MM.1S (cell line): ENCODE results near the gene TGFB1.

Experiments used
- DNase-seq: peaks from one replicate; pipeline ENCODE4 v3.0.0-alpha.2; 2015
- H2AFZ ChIP-seq: fragments of 300-600 bp; sonication (generic); 2 replicates; pipeline ENCODE4 v1.6.0; 2016; ENCODE audit warnings: antibody characterized with exemption, low read length
- H3F3A ChIP-seq: fragments of 300-600 bp; sonication (generic); 2 replicates; pipeline ENCODE4 v1.6.1; 2016; ENCODE audit warnings: mild to moderate bottlenecking, antibody characterized with exemption, low read length, moderate library complexity, mixed read lengths; ENCODE audit not compliant: insufficient read depth
- H3K27ac ChIP-seq: fragments of 300-600 bp; sonication (generic); 2 replicates; pipeline ENCODE4 v1.5.1; 2016; ENCODE audit warnings: mild to moderate bottlenecking, low read length
- H3K27me3 ChIP-seq: fragments of 300-600 bp; sonication (generic); replicated peaks from 2 replicates; pipeline ENCODE4 v1.6.0; 2016; ENCODE audit warnings: low read length; ENCODE audit not compliant: insufficient read depth
- H3K36me3 ChIP-seq: fragments of 300-600 bp; sonication (generic); replicated peaks from 2 replicates; pipeline ENCODE4 v1.6.1; 2016; ENCODE audit warnings: mild to moderate bottlenecking, low read length, mixed read lengths; ENCODE audit not compliant: insufficient read depth
- H3K4me1 ChIP-seq: fragments of 300-600 bp; sonication (generic); 2 replicates; pipeline ENCODE4 v1.6.1; 2016; ENCODE audit warnings: low read length, mixed read lengths
- H3K4me2 ChIP-seq: fragments of 300-600 bp; sonication (generic); 2 replicates; pipeline ENCODE4 v1.6.0; 2016; ENCODE audit warnings: low read depth, low read length
- H3K4me3 ChIP-seq: fragments of 300-600 bp; sonication (generic); 2 replicates; pipeline ENCODE4 v1.5.1; 2016; ENCODE audit warnings: low read length, mixed read lengths
- H3K79me2 ChIP-seq: fragments of 300-600 bp; sonication (generic); 2 replicates; pipeline ENCODE4 v1.6.1; 2016; ENCODE audit warnings: mixed run types, low read length, mixed read lengths
- H3K9ac ChIP-seq: fragments of 300-600 bp; sonication (generic); 2 replicates; pipeline ENCODE4 v1.6.1; 2016; ENCODE audit warnings: low read length, mixed read lengths
- H3K9me2 ChIP-seq: fragments of 300-600 bp; sonication (generic); replicated peaks from 2 replicates; pipeline ENCODE4 v1.6.1; 2016; ENCODE audit warnings: mild to moderate bottlenecking, low read length, mixed read lengths; ENCODE audit not compliant: insufficient read depth
- H3K9me3 ChIP-seq: fragments of 300-600 bp; sonication (generic); replicated peaks from 2 replicates; pipeline ENCODE4 v1.6.1; 2016; ENCODE audit warnings: mild to moderate bottlenecking, low read length, mixed read lengths; ENCODE audit not compliant: insufficient read depth
- H4K20me1 ChIP-seq: fragments of 300-600 bp; sonication (generic); 2 replicates; pipeline ENCODE4 v1.6.1; 2016; ENCODE audit warnings: mild to moderate bottlenecking, low read length, moderate library complexity, mixed read lengths; ENCODE audit not compliant: insufficient read depth
- EZH2 ChIP-seq: fragments of 300-600 bp; sonication (generic); optimal IDR thresholded peaks from 2 replicates; pipeline ENCODE3; 2017; ENCODE audit warnings: low read depth, mild to moderate bottlenecking, antibody characterized with exemption, low read length, mixed read lengths
- EZH2phosphoT487 ChIP-seq: fragments of 300-600 bp; sonication (generic); IDR thresholded peaks from 2 replicates; pipeline ENCODE4 v1.6.1; 2018; ENCODE audit warnings: antibody characterized with exemption, low read length
- TF ChIP-seq, protein P1 (sequence below): fragments of 300-600 bp; sonication (generic); IDR thresholded peaks from 2 replicates; pipeline ENCODE4 v1.5.1; 2016; ENCODE audit warnings: antibody characterized with exemption, low read length, mixed read lengths

TGFB1 gene

GRCh38 chr19:41363371-41363752 lies 9.6 kb upstream of the TGFB1 start:
- H3K9me3 ChIP-seq, result no peaks in the 10 kb centered on the region
- H3K4me1 ChIP-seq, result no peaks in the 10 kb centered on the region
- H3F3A ChIP-seq, result peaks cover 3% of the 10 kb centered on the region; the same call in 1 of the 2 replicates
- H3K79me2 ChIP-seq, result peaks cover 16% of the 10 kb centered on the region; the same call in 1 of the 2 replicates
- peak overlapping the region; percentile 74 for H3K4me2 ChIP-seq
- H3K4me3 ChIP-seq, result peak overlapping the region; percentile 91
- H3K27me3 ChIP-seq, result no peaks in the 10 kb centered on the region
- H4K20me1 ChIP-seq, result no peaks in the 10 kb centered on the region
- H2AFZ ChIP-seq, result peak overlapping the region; percentile 51
- H3K9ac ChIP-seq, result peak overlapping the region; percentile 97; the same call in 1 of the 2 replicates
- H3K27ac ChIP-seq, result peak overlapping the region; percentile 97; the same call in 1 of the 2 replicates
- no peaks in the 10 kb centered on the region for H3K9me2 ChIP-seq
- no peaks in the 10 kb centered on the region for H3K36me3 ChIP-seq
- TF ChIP-seq EZH2 (no peak), EZH2phosphoT487 (no peak)
- TF ChIP-seq, protein P1, sequence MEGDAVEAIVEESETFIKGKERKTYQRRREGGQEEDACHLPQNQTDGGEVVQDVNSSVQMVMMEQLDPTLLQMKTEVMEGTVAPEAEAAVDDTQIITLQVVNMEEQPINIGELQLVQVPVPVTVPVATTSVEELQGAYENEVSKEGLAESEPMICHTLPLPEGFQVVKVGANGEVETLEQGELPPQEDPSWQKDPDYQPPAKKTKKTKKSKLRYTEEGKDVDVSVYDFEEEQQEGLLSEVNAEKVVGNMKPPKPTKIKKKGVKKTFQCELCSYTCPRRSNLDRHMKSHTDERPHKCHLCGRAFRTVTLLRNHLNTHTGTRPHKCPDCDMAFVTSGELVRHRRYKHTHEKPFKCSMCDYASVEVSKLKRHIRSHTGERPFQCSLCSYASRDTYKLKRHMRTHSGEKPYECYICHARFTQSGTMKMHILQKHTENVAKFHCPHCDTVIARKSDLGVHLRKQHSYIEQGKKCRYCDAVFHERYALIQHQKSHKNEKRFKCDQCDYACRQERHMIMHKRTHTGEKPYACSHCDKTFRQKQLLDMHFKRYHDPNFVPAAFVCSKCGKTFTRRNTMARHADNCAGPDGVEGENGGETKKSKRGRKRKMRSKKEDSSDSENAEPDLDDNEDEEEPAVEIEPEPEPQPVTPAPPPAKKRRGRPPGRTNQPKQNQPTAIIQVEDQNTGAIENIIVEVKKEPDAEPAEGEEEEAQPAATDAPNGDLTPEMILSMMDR, result no peak
- no peak for DNase-seq

DNA sequence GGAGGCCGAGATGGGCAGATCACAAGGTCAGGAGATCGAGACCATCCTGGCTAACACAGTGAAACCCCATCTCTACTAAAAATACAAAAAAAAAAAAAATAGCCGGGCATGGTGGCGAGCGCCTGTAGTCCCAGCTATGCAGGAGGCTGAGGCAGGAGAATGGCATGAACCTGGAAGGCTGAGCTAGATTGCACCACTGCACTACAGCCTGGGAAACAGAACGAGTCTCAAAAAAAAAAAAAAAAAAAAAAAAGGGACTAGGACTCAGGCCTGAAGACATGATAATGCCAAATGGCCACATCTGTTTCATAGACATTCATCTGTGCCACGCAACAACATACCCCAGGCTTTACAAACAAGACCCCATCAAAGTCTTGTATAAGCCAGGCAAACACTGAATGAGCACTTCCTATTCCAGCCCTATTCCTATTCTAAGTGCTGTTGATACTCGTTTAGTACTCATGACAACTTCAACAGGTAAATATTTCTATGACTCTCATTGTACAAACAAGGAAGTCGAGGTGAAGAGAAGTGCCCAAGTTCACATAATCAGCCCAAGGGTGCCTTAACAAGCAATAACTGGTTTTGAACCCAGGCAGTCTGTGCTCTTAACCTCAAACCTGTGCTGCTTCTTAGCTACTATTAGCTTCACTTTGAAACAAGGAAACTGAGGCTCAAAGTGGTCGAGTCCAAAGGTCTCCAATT lies 8.6 kb upstream of the TGFB1 start:
- DNase-seq, result no peak
- Histone ChIP-seq H3K27ac (no peak overlapping the region), H3K27me3 (no peaks in the 10 kb centered on the region), H3K4me3 (no peak overlapping the region), H3K9me2 (no peaks in the 10 kb centered on the region), H2AFZ (no peak overlapping the region), H3K4me2 (no peak overlapping the region), H3K9me3 (no peaks in the 10 kb centered on the region), H3K79me2 (peaks cover 16% of the 10 kb centered on the region; the same call in 1 of the 2 replicates), H3K9ac (no peak overlapping the region), H3K4me1 (no peaks in the 10 kb centered on the region), H3K36me3 (no peaks in the 10 kb centered on the region), H3F3A (peaks cover 3% of the 10 kb centered on the region; the same call in 1 of the 2 replicates), H4K20me1 (no peaks in the 10 kb centered on the region)
- TF ChIP-seq EZH2phosphoT487 (no peak), EZH2 (no peak)
- TF ChIP-seq, protein P1, result no peak

- no peak for DNase-seq
- no peaks in the 10 kb centered on the region for H3K27me3 ChIP-seq
- H3K36me3 ChIP-seq, result no peaks in the 10 kb centered on the region
- H3K79me2 ChIP-seq, result peaks cover 11% of the 10 kb centered on the region; the same call in 1 of the 2 replicates
- no peaks in the 10 kb centered on the region for H4K20me1 ChIP-seq
- no peaks in the 10 kb centered on the region for H3K4me1 ChIP-seq
- H3K4me3 ChIP-seq, result no peak overlapping the region
- peaks cover 3% of the 10 kb centered on the region; the same call in 1 of the 2 replicates for H3F3A ChIP-seq
- no peak overlapping the region for H3K27ac ChIP-seq
- H3K9me3 ChIP-seq, result no peaks in the 10 kb centered on the region
- no peaks in the 10 kb centered on the region for H3K9me2 ChIP-seq
- no peak overlapping the region for H2AFZ ChIP-seq
- no peak overlapping the region for H3K9ac ChIP-seq
- no peak for TF ChIP-seq EZH2
- no peak overlapping the region for H3K4me2 ChIP-seq
Measured at GRCh38 chr19:41359741-41360140, 6.0 kb upstream of the TGFB1 start.

GRCh38 chr19:41357746-41358145 lies 4.0 kb upstream of the TGFB1 start:
- Histone ChIP-seq H3K4me3 (no peak overlapping the region), H3K27ac (no peak overlapping the region), H4K20me1 (no peaks in the 10 kb centered on the region), H3K79me2 (peaks cover 3% of the 10 kb centered on the region; the same call in 1 of the 2 replicates), H3F3A (peaks cover 6% of the 10 kb centered on the region; the same call in 1 of the 2 replicates), H3K9ac (no peak overlapping the region), H3K27me3 (no peaks in the 10 kb centered on the region), H3K36me3 (no peaks in the 10 kb centered on the region), H3K9me3 (no peaks in the 10 kb centered on the region), H2AFZ (no peak overlapping the region), H3K4me1 (no peaks in the 10 kb centered on the region), H3K4me2 (no peak overlapping the region), H3K9me2 (no peaks in the 10 kb centered on the region)
- DNase-seq, result no peak
- TF ChIP-seq, protein P1, result no peak
- TF ChIP-seq EZH2 (no peak), EZH2phosphoT487 (no peak)
